GM12872 (cell line): ENCODE measurements around the gene XRCC6.

Source experiments
- CTCF ChIP-seq: IDR thresholded peaks from 3 replicates; pipeline ENCODE4 v1.5.1; 2011; ENCODE audit warnings: low read depth, mild to moderate bottlenecking, low read length, moderate library complexity; ENCODE audit not compliant: insufficient read depth

Gene XRCC6

GRCh38 chr22:41625577-41625976, 4.5 kb downstream of the XRCC6 start:
- TF ChIP-seq CTCF: no peak

GRCh38 chr22:41636467-41636866, 15.4 kb downstream of the XRCC6 start:
- no peak for TF ChIP-seq CTCF

GRCh38 chr22:41638124-41638523, 17.0 kb downstream of the XRCC6 start:
- no peak for TF ChIP-seq CTCF

- no peak for TF ChIP-seq CTCF
Measured at GRCh38 chr22:41638748-41639147, 17.7 kb downstream of the XRCC6 start.

GRCh38 chr22:41641854-41642253, 20.8 kb downstream of the XRCC6 start:
- TF ChIP-seq CTCF: no peak

- no peak for TF ChIP-seq CTCF
Measured at GRCh38 chr22:41642331-41643110, 21.4 kb downstream of the XRCC6 start.

- TF ChIP-seq CTCF: no peak
Measured at GRCh38 chr22:41647771-41648170, 26.7 kb downstream of the XRCC6 start.
